ENCODE results near the gene ARMH4.

ARMH4 gene

GRCh38 chr14:58100735-58101368 is 51.2 kb downstream of the ARMH4 start:
- no peak for DNase-seq (ENCODE audit: low read depth in 2 of 2)

DNA sequence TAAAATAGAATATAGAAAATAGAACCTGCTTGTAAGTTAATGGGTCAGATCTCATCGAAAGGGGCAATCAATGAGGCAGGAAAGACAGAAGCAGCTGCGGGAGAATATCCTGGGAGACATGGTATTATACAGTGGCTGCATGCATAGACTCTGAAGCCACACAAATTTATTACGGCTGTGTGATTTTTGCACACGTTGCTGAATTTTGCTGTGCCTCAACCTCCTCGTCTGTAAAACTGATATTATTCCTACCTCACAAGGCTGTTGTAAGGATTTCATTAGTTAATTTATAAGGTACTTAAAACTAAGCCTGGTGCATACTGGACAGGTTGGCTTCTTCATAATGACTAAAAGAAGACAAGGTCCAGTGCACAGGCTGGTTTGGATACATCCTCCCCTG is 52.3 kb downstream of the ARMH4 start:
- no peak for DNase-seq (ENCODE audit: low read depth in 2 of 2)

- DNase-seq (ENCODE audit: low read depth in 2 of 2) = no peak
Measured at GRCh38 chr14:58098507-58098906, 53.5 kb downstream of the ARMH4 start.

DNA sequence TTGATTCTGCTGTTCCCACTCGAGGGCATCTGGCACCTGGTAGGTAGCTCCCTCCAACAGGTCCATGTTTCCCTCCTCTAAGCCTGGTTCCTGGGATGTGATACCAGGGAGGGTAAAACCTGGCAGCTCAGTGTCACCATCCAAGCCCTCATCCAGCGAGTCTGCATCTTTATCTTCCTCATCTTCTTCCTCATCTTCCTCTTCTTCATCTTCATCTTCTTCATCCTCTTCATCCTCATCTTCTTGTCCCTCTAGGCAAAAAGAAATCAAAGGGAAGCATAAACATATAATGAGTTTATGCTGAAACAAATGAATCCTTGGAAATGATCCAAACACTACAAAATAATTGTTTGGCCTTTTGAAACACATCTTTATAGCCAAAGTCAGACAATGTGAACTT is 55.3 kb downstream of the ARMH4 start:
- DNase-seq (ENCODE audit: low read depth in 2 of 2) = no peak

GRCh38 chr14:58091883-58092630 is 60.0 kb downstream of the ARMH4 start:
- DNase-seq (ENCODE audit: low read depth in 2 of 2) = no peak

GRCh38 chr14:58089612-58090011 is 62.4 kb downstream of the ARMH4 start:
- no peak for DNase-seq (ENCODE audit: low read depth in 2 of 2)

DNA sequence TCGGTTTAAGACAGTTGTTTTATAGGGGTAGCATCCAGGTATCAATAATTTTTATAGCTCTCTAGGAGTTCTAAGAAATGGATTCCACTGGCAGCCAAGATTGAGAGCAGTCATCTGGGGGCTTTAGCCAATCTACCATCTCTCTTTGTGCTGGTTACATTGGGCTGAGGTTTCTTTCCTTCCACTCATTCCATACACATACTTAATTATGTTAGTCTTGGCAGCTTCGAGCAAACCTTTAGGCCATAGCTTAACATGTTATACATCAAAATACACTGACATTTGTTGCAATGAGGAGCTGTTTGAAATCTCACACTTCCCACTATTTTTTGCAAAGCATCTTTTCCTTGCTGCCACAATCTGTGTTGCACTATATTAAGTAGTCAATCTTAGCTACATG is 63.1 kb downstream of the ARMH4 start:
- no peak for DNase-seq (ENCODE audit: low read depth in 2 of 2)

GRCh38 chr14:58085877-58086276 is 66.1 kb downstream of the ARMH4 start:
- no peak for DNase-seq (ENCODE audit: low read depth in 2 of 2)

DNA sequence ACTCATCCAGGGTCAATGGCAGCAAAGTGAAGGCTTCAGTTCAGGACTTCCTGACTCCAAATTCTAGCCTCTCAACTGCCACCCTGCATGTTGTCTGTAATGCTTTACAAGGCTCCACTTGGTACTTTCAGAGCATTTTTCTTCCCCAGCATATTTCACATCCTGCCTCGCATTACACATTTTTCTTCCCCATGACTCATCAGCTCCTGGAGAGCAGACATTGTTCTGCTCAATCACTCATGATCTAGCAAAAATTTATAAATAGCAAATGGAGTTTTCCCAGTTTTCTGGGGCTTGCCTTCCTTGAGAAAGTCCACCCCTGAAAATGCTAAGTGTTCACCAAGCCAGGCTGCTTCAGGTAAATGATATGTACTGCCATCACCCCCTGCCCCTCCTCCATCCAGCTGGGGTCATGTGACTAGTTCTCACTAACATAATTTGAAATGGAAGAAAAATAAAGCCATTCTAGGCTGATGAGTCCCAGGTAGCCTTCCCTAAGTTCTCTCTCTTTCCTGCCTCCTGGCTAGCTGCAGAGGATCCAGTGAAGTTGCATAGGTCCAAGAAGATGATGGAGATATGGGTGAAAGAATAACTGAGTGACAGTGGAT is 69.4 kb downstream of the ARMH4 start:
- DNase-seq (ENCODE audit: low read depth in 2 of 2) = no peak

DNA sequence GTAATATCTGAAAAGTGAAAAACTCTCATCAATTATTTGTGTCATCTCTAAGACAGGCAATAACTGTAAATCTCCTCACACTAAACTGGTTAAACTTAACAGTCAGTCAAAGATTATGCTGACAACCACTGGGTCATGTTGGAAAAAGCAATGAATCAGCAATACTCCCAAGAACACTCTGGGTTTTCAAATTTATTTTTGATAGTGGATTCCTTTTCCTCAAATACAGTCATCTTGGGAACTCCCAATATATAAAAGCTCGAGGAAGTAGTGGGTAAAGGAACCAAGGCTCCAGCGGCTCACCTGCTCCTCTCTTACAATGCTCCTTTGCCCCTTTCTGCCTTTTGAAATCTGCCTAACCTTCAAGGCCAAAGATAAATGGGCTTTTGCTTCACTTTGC is 70.0 kb downstream of the ARMH4 start:
- DNase-seq (ENCODE audit: low read depth in 2 of 2) = no peak

- DNase-seq (ENCODE audit: low read depth in 2 of 2) = no peak
Measured at GRCh38 chr14:58078471-58078870, 73.5 kb downstream of the ARMH4 start.

- DNase-seq (ENCODE audit: low read depth in 2 of 2) = no peak
Measured at GRCh38 chr14:58078068-58078467, 73.9 kb downstream of the ARMH4 start.

DNA sequence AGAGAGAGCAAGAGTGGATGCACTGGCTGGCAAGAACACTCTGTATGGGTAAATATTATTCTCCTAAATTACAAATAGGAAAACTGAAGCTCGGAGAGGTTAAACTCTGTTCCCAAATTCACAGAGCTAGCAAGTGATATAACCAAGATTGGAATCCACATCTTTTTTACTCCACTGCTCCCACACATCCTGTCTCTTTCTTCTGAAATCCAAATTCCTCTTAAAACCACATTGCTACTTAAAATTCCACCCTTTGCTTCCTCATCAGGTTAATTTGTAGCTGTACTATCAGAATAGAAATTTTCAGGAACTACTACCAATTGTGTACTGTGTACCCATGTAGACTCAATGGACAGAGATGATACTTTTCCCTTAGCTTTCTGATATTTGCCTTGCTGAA is 74.4 kb downstream of the ARMH4 start:
- no peak for DNase-seq (ENCODE audit: low read depth in 2 of 2)

DNA sequence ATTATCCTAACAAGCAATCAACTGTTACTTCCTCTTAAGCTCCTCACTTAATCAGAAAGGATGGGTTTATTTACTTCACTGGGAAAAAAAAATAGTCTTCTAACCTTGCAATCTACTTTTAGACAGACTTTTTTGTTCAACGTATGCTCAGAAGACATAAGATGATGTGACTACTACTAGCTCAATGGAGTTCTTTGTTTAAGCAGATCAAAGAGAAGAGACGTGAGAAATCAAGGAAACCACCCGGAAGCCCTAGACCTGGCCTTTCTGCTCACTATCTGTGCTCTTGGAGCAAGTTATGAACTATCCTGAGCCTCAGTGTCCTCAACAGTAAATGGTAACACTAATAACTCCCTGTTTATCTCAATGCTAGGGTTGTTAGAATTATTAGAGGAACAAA is 78.5 kb downstream of the ARMH4 start:
- DNase-seq (ENCODE audit: low read depth in 2 of 2) = no peak

DNA sequence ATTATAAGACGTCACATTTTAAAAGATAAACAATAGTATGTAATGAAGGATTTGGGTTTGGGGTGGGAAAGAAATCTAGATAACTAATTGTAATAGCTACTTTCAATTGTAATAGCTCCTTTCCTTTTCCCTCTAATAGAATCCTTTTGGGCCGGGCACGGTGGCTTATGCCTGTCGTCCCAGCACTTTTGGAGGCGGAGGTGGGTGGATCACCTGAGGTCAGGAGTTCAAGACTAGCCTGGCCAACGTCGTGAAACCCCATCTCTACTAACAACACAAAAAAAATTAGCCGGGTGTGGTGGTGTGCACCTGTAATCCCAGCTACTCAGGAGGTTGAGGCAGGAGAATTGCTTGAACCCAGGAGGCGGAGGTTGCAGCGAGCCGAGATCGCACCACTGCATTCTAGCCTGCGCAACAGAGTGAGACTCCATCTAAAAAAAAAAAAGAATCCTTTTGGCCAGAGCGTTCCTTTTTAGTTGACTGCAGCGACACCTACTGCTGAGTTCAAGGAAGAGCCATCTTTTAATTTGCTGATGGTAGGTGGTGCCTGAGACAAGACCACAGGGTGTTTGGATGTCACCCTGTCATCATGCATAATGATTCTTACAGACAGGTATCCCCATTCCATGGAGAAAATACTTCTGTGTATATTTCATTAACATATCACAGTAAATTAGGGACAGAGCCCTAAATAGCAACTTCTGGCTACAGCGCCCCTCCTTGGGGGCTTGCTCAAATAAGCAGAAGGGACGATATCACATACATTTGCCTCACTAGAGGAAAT is 79.5 kb downstream of the ARMH4 start:
- peak in 1 of 2 donors; percentile 12 for DNase-seq (ENCODE audit: low read depth in 2 of 2)

GRCh38 chr14:58071341-58071740 is 80.7 kb downstream of the ARMH4 start:
- no peak for DNase-seq (ENCODE audit: low read depth in 2 of 2)

DNA sequence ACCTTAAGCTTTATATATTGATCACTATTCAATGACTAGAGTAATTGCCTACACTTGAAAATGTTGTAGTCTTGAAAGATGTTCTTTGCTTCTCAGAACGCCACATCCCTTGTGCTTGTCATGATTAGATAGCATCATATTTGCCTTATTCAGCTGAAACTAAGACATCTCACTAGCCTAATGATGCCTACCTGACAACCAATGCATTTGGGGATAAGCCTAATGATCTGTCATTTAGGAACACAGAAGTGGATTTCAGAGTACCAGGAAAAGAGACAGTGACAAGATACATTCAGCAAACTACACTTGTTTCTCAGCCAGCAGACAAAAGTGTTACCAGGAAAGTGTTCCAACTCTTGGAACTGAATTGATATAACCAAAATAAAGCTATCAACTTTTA is 83.7 kb downstream of the ARMH4 start:
- DNase-seq (ENCODE audit: low read depth in 2 of 2) = no peak

DNA sequence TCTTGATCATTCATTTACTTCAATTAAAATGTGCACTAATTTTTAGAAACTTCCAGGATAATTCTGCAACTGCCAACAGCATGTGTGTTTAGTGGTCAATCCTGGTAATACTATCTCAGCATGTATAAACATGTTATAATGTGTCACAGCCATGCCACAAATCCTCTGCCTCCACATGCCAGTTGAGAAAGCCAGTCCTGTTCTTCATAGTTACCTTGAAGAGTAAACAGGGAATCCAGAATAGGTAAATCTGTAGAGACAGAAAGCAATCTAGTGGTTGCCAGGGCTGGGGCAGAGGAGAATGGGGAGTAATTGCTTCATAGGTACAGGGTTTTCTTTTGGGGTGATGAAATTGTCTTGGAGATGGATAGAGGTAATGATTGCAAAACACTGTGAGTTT is 85.9 kb downstream of the ARMH4 start:
- no peak for DNase-seq (ENCODE audit: low read depth in 2 of 2)

- no peak for DNase-seq (ENCODE audit: low read depth in 2 of 2)
Measured at GRCh38 chr14:58061581-58061980, 90.4 kb downstream of the ARMH4 start.

DNA sequence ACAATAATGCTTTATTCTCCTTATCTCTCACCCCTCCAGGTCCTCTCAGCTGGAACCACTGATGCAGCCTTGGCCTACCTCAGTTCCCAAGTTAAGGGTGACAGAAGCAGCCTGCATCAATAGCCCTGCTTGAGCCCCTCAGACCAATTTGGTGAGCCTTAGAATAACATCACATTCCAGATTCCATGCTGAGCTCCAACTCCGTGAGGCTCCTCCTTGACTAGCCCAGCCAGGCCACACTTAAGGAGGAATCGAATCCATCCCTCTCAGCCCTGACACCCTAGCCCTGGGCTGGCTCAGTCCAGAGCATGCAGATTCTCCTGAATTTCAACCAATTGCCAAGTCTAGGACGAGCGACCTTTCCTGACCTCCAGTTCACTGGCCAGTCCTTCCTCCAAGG is 91.1 kb downstream of the ARMH4 start:
- DNase-seq (ENCODE audit: low read depth in 2 of 2) = no peak

DNA sequence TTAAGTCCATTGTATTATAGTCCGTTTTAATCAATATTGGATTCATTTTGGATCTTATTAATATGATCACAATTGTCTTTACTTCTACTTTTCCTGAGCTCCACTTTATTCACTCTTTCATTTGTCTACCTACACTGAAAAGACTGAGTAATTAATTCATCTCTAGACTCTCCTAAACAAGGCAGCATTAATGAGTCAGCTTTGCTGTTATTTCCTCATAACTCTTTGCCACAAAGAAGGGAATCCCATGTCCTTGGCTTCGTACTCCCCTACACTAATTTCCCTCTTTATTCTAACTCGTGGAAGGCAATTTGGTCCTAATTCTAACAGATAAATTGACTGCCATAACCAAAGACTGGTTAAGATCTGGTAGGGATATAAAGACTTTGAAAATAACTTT is 91.9 kb downstream of the ARMH4 start:
- no peak for DNase-seq (ENCODE audit: low read depth in 2 of 2)

- DNase-seq (ENCODE audit: low read depth in 2 of 2) = no peak
Measured at GRCh38 chr14:58059126-58059525, 92.9 kb downstream of the ARMH4 start.
